Measurements from ENCODE around the gene CLDN19.

DNA sequence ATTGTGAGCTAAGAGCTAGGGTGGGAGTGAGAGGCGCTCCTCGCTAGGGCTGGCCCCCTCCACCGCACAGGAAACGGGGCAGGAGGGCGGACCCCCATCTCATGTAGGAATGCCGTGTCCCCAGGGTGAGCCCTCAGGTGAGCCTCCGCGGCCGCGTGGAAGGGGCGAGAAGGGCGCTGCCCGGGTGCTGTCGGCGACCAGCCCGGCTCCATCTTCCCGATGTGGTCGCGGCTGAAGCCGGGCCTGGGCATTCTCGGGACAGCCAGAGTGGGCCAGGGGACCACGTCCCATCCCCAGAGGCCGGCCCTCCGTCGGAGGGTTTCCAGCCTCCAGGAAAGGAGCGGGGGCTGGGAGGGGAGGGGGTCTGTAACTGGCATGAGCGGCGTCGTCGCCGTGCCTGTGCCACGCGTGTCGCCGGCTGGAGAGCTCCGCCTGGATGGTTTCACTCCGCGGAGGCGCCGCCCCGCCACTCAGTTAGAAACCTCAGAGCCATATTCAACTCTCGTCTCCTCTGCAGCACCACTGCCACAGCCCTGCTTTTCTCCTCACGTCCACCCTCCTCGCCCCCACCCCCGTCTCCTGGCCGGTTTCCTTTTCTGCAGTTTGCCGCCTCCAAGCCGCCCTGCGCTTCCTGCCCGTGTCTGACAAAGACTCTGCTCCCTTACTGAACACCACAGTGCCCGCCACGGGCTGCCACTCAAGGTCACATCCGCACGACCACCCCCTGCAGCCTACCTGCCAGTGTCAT, 45.1 kb upstream of the CLDN19 start, which contains the start of gene TMEM269:
- TF ChIP-seq CTCF (IDR thresholded peaks at IDR 0.05), result no peak
- TF ChIP-seq POLR2A (IDR thresholded peaks at IDR 0.05), result no peak
